Testis (tissue), 2 donors: ENCODE measurements around the gene HSD17B14.

Source experiments
- CTCF ChIP-seq, 3 experiments: fragments of 450-650 bp in 2 of 3; fragments of 200-600 bp in 1 of 3; sonication (generic) in 1 of 3; IDR thresholded peaks; one replicate each; pipeline ENCODE4 v1.5.1; 2016 to 2019; ENCODE audit warnings: antibody characterized with exemption in 3 of 3, mild to moderate bottlenecking in 2 of 3, moderate library complexity in 1 of 3
- POLR2A ChIP-seq: fragments of 450-650 bp; IDR thresholded peaks from one replicate; pipeline ENCODE4 v1.6.1; 2017; ENCODE audit warnings: antibody characterized with exemption, mild to moderate bottlenecking, moderate library complexity

- no peak for TF ChIP-seq CTCF (IDR thresholded peaks at IDR 0.05)
- no peak for TF ChIP-seq POLR2A
Observed at GRCh38 chr19:48862827-48863226, 26.5 kb upstream of the HSD17B14 start.
